ENCODE measurements around the gene PPP2R5C.

The PPP2R5C gene

DNA sequence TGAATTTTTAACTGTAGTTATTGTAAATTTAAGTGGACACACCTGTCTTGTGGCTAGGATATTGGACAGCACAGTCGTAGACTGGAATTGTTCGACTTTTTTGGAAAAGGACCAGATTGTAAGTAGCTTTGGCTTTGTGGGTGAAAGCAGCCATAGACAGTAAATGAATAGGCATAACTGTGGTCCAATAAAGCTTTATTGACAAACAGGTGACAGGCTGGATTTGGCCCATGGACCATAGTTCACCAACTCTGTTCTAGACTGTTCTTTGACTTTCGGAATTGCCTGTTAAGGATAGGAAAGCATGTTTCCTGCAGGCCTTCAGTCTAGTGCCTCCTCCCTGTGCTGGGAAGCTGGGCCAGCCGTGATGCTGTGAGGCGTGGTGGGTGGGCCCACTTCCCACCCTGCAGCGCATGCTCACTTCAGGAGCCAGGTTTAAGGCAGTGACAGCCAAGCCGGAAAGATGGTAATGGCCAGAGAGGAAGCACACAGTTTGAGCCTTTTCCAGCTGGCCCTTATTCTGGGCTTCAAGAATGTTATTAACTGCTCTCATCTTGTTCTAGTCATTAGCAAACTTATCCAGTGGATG lies 51.8 kb downstream of the PPP2R5C start:
- in situ Hi-C loops (cut with MboI; ENCODE audit: low sequenced_read_pairs): no loop called here
- Histone ChIP-seq H3K36me3 (replicated peaks) (peaks cover 11% of the 10 kb centered on the region), H3K4me1 (peaks cover 13% of the 10 kb centered on the region), H3K4me3 (no peak overlapping the region), H3K27me3 (ENCODE audit: low read depth) (no peaks in the 10 kb centered on the region), H3K9me3 (no peaks in the 10 kb centered on the region)
- no peak for DNase-seq (ENCODE audit: low spot score in 2 of 2)

DNA sequence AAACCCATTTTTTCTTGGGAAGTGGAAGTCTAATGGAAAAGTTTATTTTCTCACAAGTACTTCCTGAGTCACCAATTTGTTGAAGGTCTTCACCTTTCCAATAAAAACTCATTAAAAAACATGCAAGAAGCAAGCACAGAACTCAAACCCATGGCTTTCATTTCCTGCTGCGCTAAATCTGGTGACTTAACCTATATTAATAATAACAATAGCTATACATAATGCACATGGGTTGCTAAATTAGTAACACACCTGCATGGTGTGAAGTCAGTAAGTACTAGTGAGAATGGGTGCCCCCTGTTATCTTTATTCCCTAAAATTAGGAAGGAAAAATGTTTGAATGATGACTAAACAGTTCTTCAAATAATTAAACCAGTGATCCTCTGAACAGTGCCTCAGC lies 52.3 kb downstream of the PPP2R5C start:
- in situ Hi-C loops (cut with MboI; ENCODE audit: low sequenced_read_pairs): no loop called here
- DNase-seq (ENCODE audit: low spot score in 2 of 2): no peak
- H3K4me1 ChIP-seq: peaks cover 7% of the 10 kb centered on the region
- H3K36me3 ChIP-seq (replicated peaks): peaks cover 11% of the 10 kb centered on the region
- H3K4me3 ChIP-seq: no peak overlapping the region
- no peaks in the 10 kb centered on the region for H3K27me3 ChIP-seq (ENCODE audit: low read depth)
- H3K9me3 ChIP-seq: no peaks in the 10 kb centered on the region

DNA sequence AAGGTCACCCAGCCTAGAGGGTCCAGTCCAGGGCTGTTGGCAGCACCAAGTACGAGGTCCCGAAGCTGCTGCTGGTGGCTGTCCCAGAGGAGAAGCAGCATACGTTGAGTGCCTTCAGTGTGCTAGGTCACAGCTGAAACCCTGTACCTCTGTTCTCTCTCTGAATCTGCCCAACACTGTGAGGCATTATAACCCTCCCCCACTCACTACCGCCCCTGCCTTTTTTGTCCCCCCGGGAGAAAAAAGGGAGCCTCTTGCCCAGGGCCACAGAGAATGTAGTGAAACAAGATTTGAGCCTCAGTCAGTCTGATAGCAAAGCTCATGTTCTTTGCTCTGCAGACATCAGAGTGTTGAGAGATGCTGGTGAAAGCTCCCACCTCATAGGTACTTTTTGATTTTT lies 53.4 kb downstream of the PPP2R5C start:
- in situ Hi-C loops (cut with MboI; ENCODE audit: low sequenced_read_pairs): no loop called here
- peaks cover 11% of the 10 kb centered on the region for H3K36me3 ChIP-seq (replicated peaks)
- no peak for DNase-seq (ENCODE audit: low spot score in 2 of 2)
- H3K27me3 ChIP-seq (ENCODE audit: low read depth): no peaks in the 10 kb centered on the region
- no peaks in the 10 kb centered on the region for H3K9me3 ChIP-seq
- H3K4me1 ChIP-seq: 0 out of 2 replicates have a peak, but pooled peaks cover 2% of the 10 kb centered on the region
- H3K4me3 ChIP-seq: no peak overlapping the region

DNA sequence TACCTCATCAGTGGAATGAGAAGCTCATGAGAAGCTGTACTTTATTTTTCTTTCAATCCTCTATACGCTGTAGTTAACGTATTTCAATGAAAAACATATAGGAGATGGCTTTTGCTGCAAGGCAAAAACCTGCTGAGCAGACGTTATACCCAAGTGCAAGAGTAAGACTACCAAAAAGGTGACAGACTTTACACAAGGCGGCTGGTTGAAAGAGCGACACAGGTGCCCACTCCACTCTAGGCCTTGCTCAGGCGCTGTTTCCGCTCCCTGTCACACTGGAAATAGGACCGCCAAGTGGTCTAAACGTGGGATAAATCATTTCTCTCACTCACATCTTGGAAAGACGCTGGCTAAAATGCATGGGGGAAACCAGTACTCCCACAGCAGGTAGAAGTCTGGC lies 54.5 kb downstream of the PPP2R5C start:
- H3K4me3 ChIP-seq: no peak overlapping the region
- H3K9me3 ChIP-seq: no peaks in the 10 kb centered on the region
- H3K36me3 ChIP-seq (replicated peaks): peaks cover 11% of the 10 kb centered on the region
- DNase-seq (ENCODE audit: low spot score in 2 of 2): no peak
- no peaks in the 10 kb centered on the region for H3K27me3 ChIP-seq (ENCODE audit: low read depth)
- H3K4me1 ChIP-seq: 0 out of 2 replicates have a peak, but pooled peaks cover 2% of the 10 kb centered on the region
- in situ Hi-C loops (cut with MboI; ENCODE audit: low sequenced_read_pairs): no loop called here

DNA sequence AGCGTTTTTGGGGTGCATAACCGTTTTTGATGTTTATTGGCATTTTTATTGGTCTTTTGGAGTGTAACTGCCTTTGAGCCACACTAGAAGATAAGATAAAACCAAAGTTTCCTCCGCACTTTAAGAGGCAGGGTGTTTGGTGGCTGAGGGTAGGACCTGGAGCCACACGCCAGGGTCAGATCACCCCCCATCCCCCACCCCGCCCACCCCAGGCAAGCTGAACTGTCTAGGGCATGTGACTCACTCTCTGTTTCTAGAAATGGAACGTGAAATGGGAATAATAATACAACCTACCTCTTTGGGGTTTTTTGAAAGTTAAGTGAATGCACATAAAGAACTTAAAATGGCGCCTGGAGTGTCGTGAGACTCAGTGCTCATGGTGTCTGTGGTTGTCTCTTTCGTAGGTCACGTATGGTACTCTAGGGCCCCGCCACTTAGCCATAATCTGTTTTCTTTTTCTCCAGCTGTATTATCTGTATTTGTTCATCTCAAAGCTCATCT lies 56.0 kb downstream of the PPP2R5C start:
- DNase-seq (ENCODE audit: low spot score in 2 of 2): no peak
- Histone ChIP-seq H3K9me3 (no peaks in the 10 kb centered on the region), H3K27me3 (ENCODE audit: low read depth) (no peaks in the 10 kb centered on the region), H3K36me3 (replicated peaks) (peaks cover 15% of the 10 kb centered on the region), H3K4me1 (no peaks in the 10 kb centered on the region), H3K4me3 (no peak overlapping the region)
- in situ Hi-C loops (cut with MboI; ENCODE audit: low sequenced_read_pairs): no loop called here

DNA sequence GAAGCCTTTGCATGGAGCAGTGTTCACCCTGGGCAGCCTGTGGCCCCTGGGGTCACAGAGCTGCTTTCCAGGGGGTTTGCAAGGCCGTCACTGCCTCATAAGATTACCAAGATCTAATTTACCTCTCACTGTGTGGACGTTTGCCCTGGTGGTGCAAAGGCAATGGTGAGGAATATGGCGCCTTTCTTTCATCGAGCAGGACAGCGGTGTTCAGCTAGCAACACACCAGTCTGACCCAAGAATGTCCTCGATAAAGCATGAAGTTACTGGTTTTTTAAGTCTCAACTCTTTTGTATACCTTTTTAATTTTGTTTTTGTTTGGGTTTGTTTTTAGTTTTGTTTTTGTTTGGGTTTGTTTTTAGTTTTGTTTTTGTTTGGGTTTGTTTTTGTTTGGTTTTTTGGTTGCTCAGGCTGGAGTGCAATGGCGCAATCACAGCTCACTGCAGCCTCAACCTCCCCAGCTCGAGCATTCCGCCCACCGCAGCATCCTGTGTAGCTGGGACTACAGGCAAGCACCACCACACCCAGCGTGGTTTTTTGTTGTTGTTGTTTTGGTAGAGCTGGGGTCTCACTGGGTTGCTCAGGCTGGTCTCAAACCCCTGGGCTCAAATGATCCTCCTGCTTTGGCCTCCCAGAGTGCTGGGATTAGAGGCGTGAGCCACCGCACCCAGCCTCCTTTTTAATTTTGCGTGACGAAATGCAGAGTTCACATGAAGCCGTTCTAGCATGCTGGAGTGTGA lies 57.9 kb downstream of the PPP2R5C start:
- H3K9me3 ChIP-seq: 0 out of 2 replicates have a peak, but pooled peaks cover 4% of the 10 kb centered on the region
- peaks cover 8% of the 10 kb centered on the region for H3K36me3 ChIP-seq (replicated peaks)
- no peaks in the 10 kb centered on the region for H3K27me3 ChIP-seq (ENCODE audit: low read depth)
- in situ Hi-C loops (cut with MboI; ENCODE audit: low sequenced_read_pairs): no loop called here
- H3K4me3 ChIP-seq: no peak overlapping the region
- no peaks in the 10 kb centered on the region for H3K4me1 ChIP-seq
- no peak for DNase-seq (ENCODE audit: low spot score in 2 of 2)

DNA sequence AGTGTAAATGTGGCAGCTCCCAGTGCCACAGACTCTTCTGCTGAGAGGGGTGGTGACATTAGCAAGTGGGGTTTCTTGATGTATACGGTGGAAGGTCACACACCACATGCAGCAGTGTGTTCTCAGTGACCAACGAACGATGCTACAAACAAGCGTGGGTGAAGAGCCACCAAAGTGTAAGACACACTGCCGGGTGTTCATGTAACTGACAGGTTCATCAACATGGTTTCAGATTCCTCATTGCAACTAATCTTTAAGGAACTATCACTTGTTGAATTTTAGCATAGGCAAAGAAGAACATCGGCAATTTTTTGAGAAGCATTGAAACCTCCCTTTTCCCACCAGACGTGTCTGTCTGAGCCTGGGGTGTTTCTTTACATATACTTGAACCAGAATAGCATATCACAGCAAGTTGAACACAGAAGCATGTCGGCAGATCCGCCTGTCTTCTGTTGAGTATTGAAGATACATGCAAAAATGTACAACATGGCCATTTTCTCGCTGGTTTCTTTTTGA lies 58.8 kb downstream of the PPP2R5C start:
- DNase-seq (ENCODE audit: low spot score in 2 of 2): no peak
- Histone ChIP-seq H3K27me3 (ENCODE audit: low read depth) (no peaks in the 10 kb centered on the region), H3K9me3 (0 out of 2 replicates have a peak, but pooled peaks cover 4% of the 10 kb centered on the region), H3K4me3 (no peak overlapping the region), H3K36me3 (replicated peaks) (peaks cover 7% of the 10 kb centered on the region), H3K4me1 (no peaks in the 10 kb centered on the region)
- in situ Hi-C loops (cut with MboI; ENCODE audit: low sequenced_read_pairs): no loop called here

DNA sequence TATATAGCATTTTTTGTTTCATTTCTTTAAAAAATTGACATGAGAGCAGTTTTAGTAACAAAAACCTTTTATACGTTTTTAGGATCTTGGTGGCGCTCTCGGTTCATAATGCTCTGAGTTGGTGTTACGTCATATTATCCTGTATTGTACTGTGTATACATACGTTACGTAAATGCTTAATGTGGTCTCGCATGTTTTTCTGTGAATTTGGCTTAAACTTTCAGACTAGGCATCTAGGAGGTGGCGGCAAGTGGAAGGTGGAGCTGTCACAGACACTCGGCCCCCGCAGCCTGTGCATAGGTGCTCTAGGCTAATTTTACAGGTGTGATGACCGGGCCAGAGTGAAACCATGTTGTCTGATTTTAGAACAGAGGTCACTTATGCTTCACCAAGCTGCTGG lies 60.0 kb downstream of the PPP2R5C start:
- DNase-seq (ENCODE audit: low spot score in 2 of 2): no peak
- H3K9me3 ChIP-seq: 0 out of 2 replicates have a peak, but pooled peaks cover 4% of the 10 kb centered on the region
- H3K4me3 ChIP-seq: no peak overlapping the region
- H3K27me3 ChIP-seq (ENCODE audit: low read depth): no peaks in the 10 kb centered on the region
- in situ Hi-C loops (cut with MboI; ENCODE audit: low sequenced_read_pairs): no loop called here
- no peaks in the 10 kb centered on the region for H3K4me1 ChIP-seq
- H3K36me3 ChIP-seq (replicated peaks): peaks cover 7% of the 10 kb centered on the region

DNA sequence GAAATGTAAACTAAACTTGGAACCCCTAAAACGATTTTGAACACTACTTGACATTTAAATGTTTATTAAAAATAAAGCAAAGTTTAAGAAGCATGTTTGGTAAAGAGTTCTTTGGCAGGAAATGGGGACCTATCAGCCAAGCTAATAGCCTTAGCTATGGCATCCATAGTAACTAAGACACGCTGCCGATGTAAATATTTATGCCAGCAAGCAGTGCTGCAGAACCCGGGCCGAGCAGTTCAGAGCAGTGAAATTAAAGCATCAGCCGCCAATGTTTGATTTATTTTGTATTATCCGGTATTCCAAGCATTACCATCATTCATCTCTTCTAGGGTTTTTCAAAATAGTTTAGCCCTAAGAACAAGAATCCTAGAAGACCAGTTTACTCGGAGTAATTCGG lies 61.6 kb downstream of the PPP2R5C start:
- in situ Hi-C loops (cut with MboI; ENCODE audit: low sequenced_read_pairs): no loop called here
- H3K27me3 ChIP-seq (ENCODE audit: low read depth): no peaks in the 10 kb centered on the region
- H3K9me3 ChIP-seq: 0 out of 2 replicates have a peak, but pooled peaks cover 4% of the 10 kb centered on the region
- no peaks in the 10 kb centered on the region for H3K4me1 ChIP-seq
- DNase-seq (ENCODE audit: low spot score in 2 of 2): no peak
- no peak overlapping the region for H3K4me3 ChIP-seq
- peaks cover 7% of the 10 kb centered on the region for H3K36me3 ChIP-seq (replicated peaks)

DNA sequence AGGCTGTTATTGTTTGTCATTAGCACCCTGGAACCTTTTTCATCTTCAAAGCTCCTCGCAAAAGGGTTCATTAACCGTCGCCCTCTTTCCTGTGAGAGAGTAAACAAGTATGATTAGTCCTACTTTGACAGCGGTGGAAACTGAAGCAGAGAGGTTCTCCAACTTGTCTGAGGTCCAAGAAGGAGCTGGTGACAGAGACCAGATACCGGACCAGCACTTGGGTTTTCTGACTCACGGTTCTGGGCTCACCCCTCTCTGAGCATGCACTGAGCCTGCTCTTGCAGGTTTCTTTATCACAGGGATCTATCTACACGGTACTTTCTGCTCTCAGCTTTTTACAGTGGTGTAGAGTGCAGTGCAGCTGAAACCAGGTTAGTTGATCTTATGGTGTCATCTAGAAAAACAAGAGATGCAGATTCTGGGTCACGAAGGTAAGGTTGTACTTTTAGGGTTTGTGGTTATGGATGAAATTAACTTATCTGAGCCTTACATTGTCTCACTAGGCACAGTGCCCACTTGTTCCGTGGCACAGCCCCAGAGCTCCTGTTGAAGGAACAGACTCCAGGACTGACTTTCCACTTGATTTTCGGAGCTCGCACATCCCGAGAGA lies 62.1 kb downstream of the PPP2R5C start:
- no peak for DNase-seq (ENCODE audit: low spot score in 2 of 2)
- no peaks in the 10 kb centered on the region for H3K4me1 ChIP-seq
- in situ Hi-C loops (cut with MboI; ENCODE audit: low sequenced_read_pairs): no loop called here

DNA sequence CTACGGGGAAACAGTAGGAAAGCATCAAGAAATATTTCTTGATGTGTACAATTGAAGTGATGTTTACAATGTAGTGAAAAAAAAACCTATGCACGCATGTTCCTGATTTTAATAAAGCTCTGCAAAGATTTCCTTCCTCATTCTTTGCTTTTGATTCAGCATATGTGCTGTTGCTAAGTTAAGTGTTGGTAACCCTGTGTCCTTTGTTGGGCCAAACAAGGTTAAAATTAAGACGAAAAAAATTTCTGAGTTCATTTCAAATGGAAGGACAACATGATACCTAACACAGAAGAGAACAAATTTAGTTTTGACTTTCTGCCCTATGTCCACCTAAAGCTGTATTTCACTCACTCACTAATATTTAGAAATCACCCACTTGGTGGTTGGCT lies 62.8 kb downstream of the PPP2R5C start:
- no peak overlapping the region for H3K4me3 ChIP-seq
- H3K27me3 ChIP-seq (ENCODE audit: low read depth): no peaks in the 10 kb centered on the region
- H3K4me1 ChIP-seq: no peaks in the 10 kb centered on the region
- 0 out of 2 replicates have a peak, but pooled peaks cover 4% of the 10 kb centered on the region for H3K9me3 ChIP-seq
- in situ Hi-C loops (cut with MboI; ENCODE audit: low sequenced_read_pairs): no loop called here
- peaks cover 7% of the 10 kb centered on the region; the same call in 1 of the 2 replicates for H3K36me3 ChIP-seq (replicated peaks)
- DNase-seq (ENCODE audit: low spot score in 2 of 2): no peak

More for the DNA sequence above, 62.1 kb downstream of the PPP2R5C start:
- 0 out of 2 replicates have a peak, but pooled peaks cover 4% of the 10 kb centered on the region for H3K9me3 ChIP-seq
- no peak overlapping the region for H3K4me3 ChIP-seq
- H3K27me3 ChIP-seq (ENCODE audit: low read depth): no peaks in the 10 kb centered on the region
- peaks cover 7% of the 10 kb centered on the region for H3K36me3 ChIP-seq (replicated peaks)

DNA sequence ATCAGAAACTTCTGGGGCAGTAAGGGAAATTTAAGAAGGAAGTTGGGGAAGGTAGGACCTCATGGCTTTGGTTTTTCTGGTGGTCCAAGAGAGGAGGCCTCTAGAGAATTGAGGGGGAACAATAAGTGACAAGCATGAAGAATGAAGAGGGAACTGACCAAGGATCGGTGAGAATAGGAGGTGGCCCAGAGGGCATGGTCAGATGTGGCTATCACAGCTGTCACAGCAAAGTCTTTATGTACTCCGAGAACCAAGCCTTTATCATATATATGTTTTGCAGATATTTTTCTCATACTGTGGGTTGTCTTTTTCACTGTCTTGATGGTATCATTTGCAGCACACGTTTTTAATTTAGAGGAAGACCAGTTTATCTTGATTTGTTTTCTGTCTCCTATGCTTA lies 64.3 kb downstream of the PPP2R5C start:
- Histone ChIP-seq H3K4me1 (no peaks in the 10 kb centered on the region), H3K4me3 (no peak overlapping the region), H3K9me3 (0 out of 2 replicates have a peak, but pooled peaks cover 4% of the 10 kb centered on the region), H3K36me3 (replicated peaks) (peaks cover 10% of the 10 kb centered on the region; the same call in 1 of the 2 replicates), H3K27me3 (ENCODE audit: low read depth) (no peaks in the 10 kb centered on the region)
- DNase-seq (ENCODE audit: low spot score in 2 of 2): no peak
- in situ Hi-C loops (cut with MboI; ENCODE audit: low sequenced_read_pairs): no loop called here

DNA sequence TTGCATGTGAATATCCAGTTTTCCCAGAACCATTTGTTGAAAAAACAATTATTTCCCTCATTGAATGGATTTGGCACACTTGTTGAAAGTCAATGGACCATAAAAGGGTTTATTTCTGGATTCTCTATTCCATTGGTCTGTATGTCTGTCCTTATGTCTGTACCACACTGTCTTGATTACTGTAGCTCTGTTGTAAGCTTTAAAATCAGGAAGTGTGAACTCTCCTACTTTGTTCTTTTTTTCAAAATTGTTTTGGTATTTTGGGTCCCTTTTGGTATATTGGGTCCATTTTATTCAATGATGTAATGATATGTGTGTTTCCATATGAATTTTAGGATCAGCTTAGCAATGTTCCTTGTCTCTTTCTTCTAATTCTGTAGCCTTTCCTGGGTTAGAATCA lies 64.8 kb downstream of the PPP2R5C start:
- in situ Hi-C loops (cut with MboI; ENCODE audit: low sequenced_read_pairs): no loop called here
- Histone ChIP-seq H3K36me3 (replicated peaks) (peaks cover 10% of the 10 kb centered on the region; the same call in 1 of the 2 replicates), H3K4me3 (no peak overlapping the region)

More for the DNA sequence above, 64.8 kb downstream of the PPP2R5C start:
- 0 out of 2 replicates have a peak, but pooled peaks cover 4% of the 10 kb centered on the region for H3K9me3 ChIP-seq
- no peaks in the 10 kb centered on the region for H3K4me1 ChIP-seq
- H3K27me3 ChIP-seq (ENCODE audit: low read depth): no peaks in the 10 kb centered on the region
- DNase-seq (ENCODE audit: low spot score in 2 of 2): no peak
